ENCODE results near the gene PRKG2.

- TF ChIP-seq, protein P1, sequence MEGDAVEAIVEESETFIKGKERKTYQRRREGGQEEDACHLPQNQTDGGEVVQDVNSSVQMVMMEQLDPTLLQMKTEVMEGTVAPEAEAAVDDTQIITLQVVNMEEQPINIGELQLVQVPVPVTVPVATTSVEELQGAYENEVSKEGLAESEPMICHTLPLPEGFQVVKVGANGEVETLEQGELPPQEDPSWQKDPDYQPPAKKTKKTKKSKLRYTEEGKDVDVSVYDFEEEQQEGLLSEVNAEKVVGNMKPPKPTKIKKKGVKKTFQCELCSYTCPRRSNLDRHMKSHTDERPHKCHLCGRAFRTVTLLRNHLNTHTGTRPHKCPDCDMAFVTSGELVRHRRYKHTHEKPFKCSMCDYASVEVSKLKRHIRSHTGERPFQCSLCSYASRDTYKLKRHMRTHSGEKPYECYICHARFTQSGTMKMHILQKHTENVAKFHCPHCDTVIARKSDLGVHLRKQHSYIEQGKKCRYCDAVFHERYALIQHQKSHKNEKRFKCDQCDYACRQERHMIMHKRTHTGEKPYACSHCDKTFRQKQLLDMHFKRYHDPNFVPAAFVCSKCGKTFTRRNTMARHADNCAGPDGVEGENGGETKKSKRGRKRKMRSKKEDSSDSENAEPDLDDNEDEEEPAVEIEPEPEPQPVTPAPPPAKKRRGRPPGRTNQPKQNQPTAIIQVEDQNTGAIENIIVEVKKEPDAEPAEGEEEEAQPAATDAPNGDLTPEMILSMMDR (conservative IDR thresholded peaks at IDR 0.05; ENCODE audit: low read length) = no peak
- no peak for TF ChIP-seq EZH2phosphoT487 (IDR thresholded peaks at IDR 0.05; ENCODE audit: borderline replicate concordance, low read depth, low read length)
Observed at GRCh38 chr4:81136161-81136905, 78.7 kb downstream of the PRKG2 start.

Measured in OCI-LY7 (cell line).